Activated naive CD8-positive, alpha-beta T cell treated with anti-CD3 and anti-CD28 coated beads, Interleukin-2, amount 10 ng/mL, durations not matched to agents 7 days and 5 days (primary cell): Measurements from ENCODE around the gene TOPORS. TPM values are rescaled to one million over a fixed set of nuclear protein-coding genes. Genes with fewer than 3 reads are reported as not detected.

Experiments
- ATAC-seq: fragments of 150-1000 bp; cut with Tn5 transposase; one replicate; pipeline ENCODE4 v1.10.0; 2021; ENCODE audit warnings: low read depth, moderate library complexity
- POLR2A ChIA-PET: fragments of 350-600 bp; sonication (Branson Sonifier 250); formaldehyde crosslinking; loops from one replicate; lab custom pipeline; 2021; ENCODE audit warnings: antibody characterized with exemption; lab: Charles Lee
- DNase-seq: peaks from one replicate; pipeline ENCODE4 v3.0.0; 2021
- H3K27ac Mint-ChIP-seq: one replicate; pipeline ENCODE4 v1.8.0; 2022; ENCODE audit warnings: mild to moderate bottlenecking, mixed read lengths
- H3K27me3 Mint-ChIP-seq: one replicate; pipeline ENCODE4 v1.8.0; 2022; ENCODE audit warnings: mild to moderate bottlenecking, moderate library complexity, mixed read lengths
- H3K36me3 Mint-ChIP-seq: one replicate; pipeline ENCODE4 v1.8.0; 2021; ENCODE audit warnings: mild to moderate bottlenecking, mixed read lengths
- H3K4me1 Mint-ChIP-seq: one replicate; pipeline ENCODE4 v1.8.0; 2021; ENCODE audit warnings: mixed read lengths
- H3K4me3 Mint-ChIP-seq: one replicate; pipeline ENCODE4 v1.8.0; 2022; ENCODE audit warnings: mild to moderate bottlenecking, moderate library complexity, mixed read lengths
- H3K9me3 Mint-ChIP-seq: one replicate; pipeline ENCODE4 v1.8.0; 2021; ENCODE audit warnings: mixed read lengths
- total RNA-seq, 2 experiments: library from RNA; stranded (reverse); gene quantifications; one replicate each; pipeline ENCODE4 v1.2.3, GENCODE V29; 2021

Gene TOPORS
- total RNA-seq, 2 experiments from 2014 or later = 17.2 to 18.1 TPM

DNA sequence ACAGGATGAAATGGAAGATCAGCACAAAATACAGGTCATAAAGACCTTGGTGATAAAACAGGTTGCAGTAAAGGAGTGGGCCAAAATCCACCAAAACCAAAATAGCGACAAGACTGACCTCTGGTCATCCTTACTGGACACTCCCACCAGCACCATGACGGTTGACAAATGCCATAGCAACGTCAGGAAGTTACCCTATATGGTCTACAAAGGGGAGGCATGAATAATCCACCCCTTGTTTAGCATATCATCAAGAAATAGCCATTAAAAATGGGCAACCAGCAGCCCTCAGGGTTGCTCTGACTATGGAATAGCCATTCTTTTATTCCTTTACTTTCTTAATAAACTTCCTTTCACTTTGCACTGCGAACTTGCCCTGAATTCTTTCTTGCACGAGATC is 26.6 kb upstream of the TOPORS start:
- H3K36me3 Mint-ChIP-seq = no peaks in the 10 kb centered on the region
- H3K9me3 Mint-ChIP-seq = no peaks in the 10 kb centered on the region
- POLR2A ChIA-PET = no interaction called here
- DNase-seq = no peak
- peaks cover 18% of the 10 kb centered on the region for H3K27me3 Mint-ChIP-seq
- no peak for ATAC-seq
- H3K4me3 Mint-ChIP-seq = no peak overlapping the region
- no peak overlapping the region for H3K27ac Mint-ChIP-seq
- peaks cover 8% of the 10 kb centered on the region for H3K4me1 Mint-ChIP-seq

DNA sequence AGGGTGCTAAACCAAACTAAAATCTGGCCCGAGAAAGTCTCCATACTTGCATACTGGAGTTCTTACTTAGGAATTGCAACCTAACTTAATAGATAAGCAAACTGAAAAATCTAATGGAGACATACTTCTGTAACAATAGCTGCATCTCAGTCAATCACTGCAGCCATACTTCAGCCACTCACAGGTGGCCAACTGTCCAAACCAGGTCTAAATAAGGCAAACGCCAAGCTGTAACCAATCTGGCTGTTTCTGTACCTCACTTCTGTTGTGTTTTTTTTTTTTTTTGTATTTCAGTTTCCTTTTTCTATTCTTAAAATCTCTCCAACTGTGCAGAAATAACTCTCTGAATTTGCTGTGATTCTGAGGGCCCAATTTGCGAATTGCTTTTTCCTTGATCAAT is 24.9 kb upstream of the TOPORS start:
- H3K36me3 Mint-ChIP-seq = peaks cover 2% of the 10 kb centered on the region
- DNase-seq (no peak), ATAC-seq (no peak)
- H3K27me3 Mint-ChIP-seq = peaks cover 18% of the 10 kb centered on the region
- peaks cover 15% of the 10 kb centered on the region for H3K4me1 Mint-ChIP-seq
- H3K9me3 Mint-ChIP-seq = no peaks in the 10 kb centered on the region
- H3K27ac Mint-ChIP-seq = no peak overlapping the region
- no peak overlapping the region for H3K4me3 Mint-ChIP-seq
- POLR2A ChIA-PET = no interaction called here

DNA sequence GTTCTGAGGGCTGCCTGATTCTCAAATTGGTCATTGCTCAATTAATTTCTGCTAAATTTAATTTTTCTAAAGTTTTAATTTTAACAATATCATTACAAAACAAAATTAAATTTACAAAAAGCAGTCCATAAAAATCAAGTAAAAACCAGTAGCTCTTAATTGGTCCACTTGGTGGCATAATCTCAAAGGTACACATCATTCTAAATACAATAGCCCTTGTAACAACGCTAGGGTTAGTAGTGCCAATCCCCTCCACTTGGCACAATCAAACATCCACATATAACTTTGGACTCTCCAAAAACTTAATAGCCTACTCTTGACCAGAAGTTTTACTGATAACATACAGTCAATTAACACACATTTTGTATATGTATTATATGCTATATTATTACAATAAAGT is 22.5 kb upstream of the TOPORS start:
- H3K9me3 Mint-ChIP-seq = no peaks in the 10 kb centered on the region
- POLR2A ChIA-PET = no interaction called here
- peaks cover 20% of the 10 kb centered on the region for H3K4me1 Mint-ChIP-seq
- peaks cover 6% of the 10 kb centered on the region for H3K36me3 Mint-ChIP-seq
- no peak for ATAC-seq
- peaks cover 12% of the 10 kb centered on the region for H3K27me3 Mint-ChIP-seq
- no peak for DNase-seq
- H3K4me3 Mint-ChIP-seq = no peak overlapping the region
- no peak overlapping the region for H3K27ac Mint-ChIP-seq

DNA sequence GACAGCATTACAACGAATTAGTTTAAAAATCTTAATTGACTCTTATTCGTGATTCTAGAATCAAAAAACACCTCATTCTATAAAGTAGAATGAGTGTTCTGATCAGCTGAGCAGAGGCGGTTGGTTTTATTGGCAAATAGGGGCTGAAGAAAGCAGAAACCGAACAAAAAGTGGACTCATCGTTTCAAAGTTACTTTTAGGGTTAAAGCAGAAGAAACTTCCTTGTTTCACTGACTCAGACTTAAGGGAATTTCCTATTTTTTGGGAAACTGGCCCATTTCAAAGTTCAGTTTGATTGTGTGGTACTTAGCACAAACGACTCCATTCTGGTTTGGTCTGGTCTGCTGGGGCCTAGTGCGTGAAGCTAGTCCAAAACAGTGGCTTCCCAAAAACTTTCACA is 21.4 kb upstream of the TOPORS start:
- Mint-ChIP-seq H3K9me3 (no peaks in the 10 kb centered on the region), H3K27me3 (peaks cover 6% of the 10 kb centered on the region), H3K36me3 (peaks cover 8% of the 10 kb centered on the region), H3K27ac (peak overlapping the region; percentile 100), H3K4me3 (peak overlapping the region; percentile 99), H3K4me1 (peaks cover 18% of the 10 kb centered on the region)
- DNase-seq = no peak
- POLR2A ChIA-PET = interaction anchor here (2.5 to 2.6 kb wide), 2 partner anchors 23 to 189 kb away, joined by 13 to 39 read pairs; partner anchors contain the start of genes ACO1, SMIM27 and TOPORS
- no peak for ATAC-seq

DNA sequence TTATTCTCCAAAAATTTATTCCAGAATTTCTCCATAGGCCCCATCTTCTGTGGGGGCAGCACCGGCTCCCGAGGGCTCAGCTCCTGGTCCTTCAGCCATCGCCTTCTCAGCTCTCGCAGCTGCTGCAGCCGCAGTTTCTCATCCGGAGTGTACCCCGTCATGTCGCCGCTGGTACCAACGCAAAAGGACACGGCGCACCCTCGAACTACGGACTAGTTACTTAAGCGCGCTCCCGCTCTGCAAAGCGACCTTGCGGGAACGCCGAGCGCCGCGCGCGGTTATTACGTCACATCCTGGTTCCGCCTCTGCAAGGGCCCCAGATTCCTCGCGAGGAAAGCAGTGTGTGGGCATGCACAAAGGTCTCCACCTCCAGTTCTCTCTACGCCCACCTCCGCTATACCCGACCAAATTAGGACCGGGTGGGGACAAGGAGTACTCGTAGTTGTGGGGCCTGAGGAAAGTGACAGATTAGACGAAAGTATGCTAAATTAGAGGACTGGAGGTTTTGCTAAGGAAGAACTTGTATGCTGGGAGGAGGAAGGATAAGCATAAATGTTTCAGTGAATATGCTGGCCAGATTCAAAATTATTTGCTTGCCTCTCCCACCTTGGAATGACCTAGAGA is 20.6 kb upstream of the TOPORS start, which contains the start of gene NDUFB6:
Gene NDUFB6, minus strand, starts transcription at position 260 of the 624 bp plus-strand sequence. Its CDS starts 99 bp downstream, at position 161.
- ATAC-seq = peak; percentile 92
- DNase-seq = peak; percentile 94
- H3K4me1 Mint-ChIP-seq = peaks cover 18% of the 10 kb centered on the region
- peak within 1 kb of the TSS; percentile 99 for H3K4me3 Mint-ChIP-seq
- H3K9me3 Mint-ChIP-seq = no peaks in the 10 kb centered on the region
- H3K27me3 Mint-ChIP-seq = peaks cover 2% of the 10 kb centered on the region
- H3K36me3 Mint-ChIP-seq = peaks cover 10% of the 10 kb centered on the region
- peak within 1 kb of the TSS; percentile 100 for H3K27ac Mint-ChIP-seq
- POLR2A ChIA-PET = interaction anchor here (1.1 to 2.6 kb wide), 4 partner anchors 12 to 195 kb away, joined by 4 to 39 read pairs (median 8); partner anchors contain the start of genes ACO1, SMIM27 and TOPORS

DNA sequence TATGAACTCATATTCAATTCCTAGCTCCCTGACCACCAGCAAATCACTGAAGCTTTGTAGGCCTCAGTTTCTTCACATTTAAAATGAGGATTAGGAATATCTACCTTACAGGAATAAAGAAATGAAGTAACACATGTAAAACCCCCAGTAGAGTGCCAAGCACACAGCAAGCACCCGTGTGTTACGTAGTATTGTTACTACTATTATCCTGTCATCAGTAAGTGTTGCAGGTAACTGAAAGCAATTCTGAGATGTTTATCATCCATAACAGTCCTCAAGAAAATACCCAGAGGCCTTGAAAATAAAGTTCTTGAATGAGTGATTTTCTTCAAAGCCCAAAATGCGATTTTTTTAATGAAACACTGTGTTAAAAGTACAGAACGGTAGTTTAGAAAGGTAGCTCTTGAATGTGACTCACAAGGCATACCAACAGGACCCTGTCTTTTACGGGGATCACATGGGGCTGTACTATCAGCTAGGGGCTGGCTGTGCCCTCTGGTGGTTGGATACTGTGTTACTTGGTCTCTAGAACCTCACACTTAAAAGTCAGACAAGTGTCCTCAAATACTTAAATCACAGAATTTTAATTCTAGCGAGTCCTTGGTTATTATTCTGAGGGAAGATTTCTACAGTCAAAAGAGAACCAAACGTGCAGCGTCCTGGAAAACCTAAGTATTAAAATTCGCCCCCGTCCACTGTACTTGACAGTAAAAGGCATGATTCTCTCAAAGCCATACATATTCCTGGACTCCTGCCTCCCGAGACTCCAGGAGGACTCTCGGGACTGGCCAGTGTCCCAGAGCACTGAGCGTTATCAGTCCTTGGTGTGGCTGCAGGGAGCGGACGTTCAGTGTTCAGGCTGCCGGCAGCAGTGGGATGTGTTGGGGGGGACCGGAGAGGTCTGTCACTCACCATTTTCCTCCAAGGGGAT is 19.8 kb upstream of the TOPORS start:
- ATAC-seq (peak; percentile 84), DNase-seq (peak; percentile 45)
- Mint-ChIP-seq H3K27me3 (no peaks in the 10 kb centered on the region), H3K9me3 (no peaks in the 10 kb centered on the region), H3K4me1 (peaks cover 18% of the 10 kb centered on the region), H3K36me3 (peaks cover 16% of the 10 kb centered on the region), H3K27ac (peak overlapping the region; percentile 100), H3K4me3 (peak overlapping the region; percentile 99)
- POLR2A ChIA-PET = interaction anchor here (0.6 to 2.6 kb wide), 7 partner anchors 9 to 194 kb away, joined by 3 to 39 read pairs (median 4); partner anchors contain the start of genes ACO1, RIGI, SMIM27 and TOPORS

DNA sequence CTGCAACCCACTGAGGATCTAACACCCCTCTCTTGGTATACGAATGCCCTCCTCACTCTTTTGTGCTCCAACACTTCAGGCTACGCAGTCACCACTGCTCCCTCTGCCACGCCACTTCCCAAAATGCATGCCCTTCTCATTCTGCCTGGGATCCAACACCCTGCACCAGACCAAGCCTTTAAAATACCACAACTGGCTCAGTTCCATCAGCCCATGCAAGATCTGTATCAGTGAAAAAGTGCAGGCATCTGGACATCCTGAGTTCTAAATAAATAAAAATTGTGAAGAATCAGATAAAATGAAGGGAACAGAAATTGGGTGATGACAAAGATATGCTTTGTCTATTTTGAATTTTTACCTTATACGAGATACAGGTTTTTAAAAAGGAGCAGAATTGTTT is 17.9 kb upstream of the TOPORS start:
- POLR2A ChIA-PET = no interaction called here
- H3K4me3 Mint-ChIP-seq = no peak overlapping the region
- H3K27me3 Mint-ChIP-seq = no peaks in the 10 kb centered on the region
- ATAC-seq (no peak), DNase-seq (no peak)
- no peaks in the 10 kb centered on the region for H3K9me3 Mint-ChIP-seq
- peak overlapping the region; percentile 11 for H3K27ac Mint-ChIP-seq
- peaks cover 24% of the 10 kb centered on the region for H3K4me1 Mint-ChIP-seq
- peaks cover 22% of the 10 kb centered on the region for H3K36me3 Mint-ChIP-seq

DNA sequence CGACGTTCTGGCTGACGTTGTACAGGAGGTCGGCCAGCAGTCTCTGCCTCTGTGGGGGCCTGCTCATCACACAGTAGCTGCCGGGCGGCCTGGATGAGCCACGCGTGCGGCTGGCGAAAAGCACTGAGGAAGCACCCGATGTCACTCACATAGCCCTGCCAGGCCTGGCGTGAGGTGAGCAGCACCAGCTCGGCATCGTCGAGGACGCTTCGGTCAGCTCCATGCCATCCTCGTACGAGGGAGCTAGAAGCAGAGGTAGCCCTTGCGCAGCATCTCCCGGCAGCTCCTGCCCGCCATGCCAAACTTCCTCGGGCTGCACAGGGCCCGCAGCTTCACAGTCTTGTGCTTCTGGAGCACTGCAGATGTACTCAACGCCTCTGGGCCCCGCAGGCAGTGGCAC is 14.4 kb upstream of the TOPORS start:
- DNase-seq (no peak), ATAC-seq (no peak)
- POLR2A ChIA-PET = interaction anchor here (0.6 to 2.0 kb wide), 2 partner anchors 15 to 419 kb away, joined by 5 to 9 read pairs; partner anchors contain the start of genes SMIM27 and TOPORS
- Mint-ChIP-seq H3K36me3 (peaks cover 24% of the 10 kb centered on the region), H3K27ac (no peak overlapping the region), H3K4me1 (peaks cover 17% of the 10 kb centered on the region), H3K9me3 (no peaks in the 10 kb centered on the region), H3K4me3 (no peak overlapping the region), H3K27me3 (no peaks in the 10 kb centered on the region)

DNA sequence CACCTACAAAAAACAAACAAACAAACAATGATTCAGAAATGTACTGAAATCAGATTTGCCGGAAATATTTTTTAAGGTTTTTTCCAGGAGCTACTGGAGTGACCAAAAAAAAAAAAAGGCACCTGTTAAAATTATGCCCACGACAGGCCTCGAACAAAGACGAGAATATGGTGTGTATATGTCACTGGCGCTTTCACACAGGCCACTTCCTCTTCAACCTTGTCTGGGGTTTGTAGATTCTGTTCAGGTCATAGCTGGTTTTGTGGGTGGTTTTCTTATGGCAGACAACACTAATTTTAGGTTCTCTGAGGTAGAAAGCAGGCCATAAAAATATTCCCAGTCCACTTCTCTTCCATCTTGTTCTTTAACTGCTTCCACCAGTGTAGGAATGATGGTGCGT is 13.6 kb upstream of the TOPORS start:
- Mint-ChIP-seq H3K4me1 (peaks cover 19% of the 10 kb centered on the region), H3K36me3 (peaks cover 27% of the 10 kb centered on the region), H3K27me3 (no peaks in the 10 kb centered on the region), H3K27ac (peak overlapping the region; percentile 57), H3K4me3 (peak overlapping the region; percentile 29), H3K9me3 (no peaks in the 10 kb centered on the region)
- POLR2A ChIA-PET = interaction anchor here (0.7 to 2.0 kb wide), 2 partner anchors 10 to 15 kb away, joined by 3 to 9 read pairs; partner anchors contain the start of genes SMIM27 and TOPORS
- DNase-seq = no peak
- ATAC-seq = peak; percentile 63

DNA sequence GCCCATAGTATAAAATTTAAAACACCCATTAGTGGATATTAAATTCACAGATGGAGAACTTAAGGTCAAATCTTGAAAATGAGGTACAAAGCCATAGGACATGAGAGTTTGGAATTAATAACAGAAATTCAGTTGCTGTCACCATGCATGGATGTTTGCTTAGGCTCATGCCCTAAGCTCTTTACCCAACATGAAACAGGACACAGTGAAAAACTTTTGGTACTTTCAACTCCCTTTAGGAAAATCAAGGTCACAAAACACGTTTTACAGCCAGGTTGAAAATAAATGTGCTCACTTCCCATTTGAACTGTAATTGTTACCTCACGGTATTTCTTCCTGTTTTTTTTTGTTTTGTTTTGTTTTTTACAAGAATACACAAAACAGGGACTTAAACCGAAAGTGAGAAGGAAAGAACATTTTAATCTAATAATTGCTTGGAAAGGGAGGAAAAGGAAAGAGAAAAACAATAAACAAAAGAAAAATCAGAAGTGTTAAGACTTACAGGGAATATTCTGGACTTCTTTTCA is 6.1 kb upstream of the TOPORS start:
- DNase-seq = no peak
- POLR2A ChIA-PET = no interaction called here
- Mint-ChIP-seq H3K27ac (no peak overlapping the region), H3K36me3 (peaks cover 20% of the 10 kb centered on the region), H3K4me1 (peaks cover 17% of the 10 kb centered on the region), H3K4me3 (no peak overlapping the region), H3K9me3 (no peaks in the 10 kb centered on the region), H3K27me3 (no peaks in the 10 kb centered on the region)
- ATAC-seq = no peak

DNA sequence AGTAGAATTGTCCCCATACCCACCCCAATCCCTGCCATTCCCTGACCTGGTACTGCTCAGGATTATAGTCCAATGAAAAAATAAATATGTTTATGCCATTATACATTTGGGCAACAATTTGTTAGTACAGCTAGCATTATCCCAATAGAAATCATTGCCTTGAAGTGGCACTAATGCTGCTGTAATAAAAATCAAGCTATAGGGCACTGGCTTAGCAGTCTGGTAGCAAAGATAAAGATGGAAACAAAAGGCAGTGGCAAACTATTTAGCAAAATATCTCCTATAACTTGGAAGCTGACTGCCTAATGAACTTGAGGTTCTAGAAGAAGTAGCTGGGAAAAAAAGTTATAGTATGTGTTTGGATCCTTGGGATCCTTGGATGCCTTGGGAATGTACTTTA is 2.2 kb upstream of the TOPORS start:
- no peak overlapping the region for H3K4me3 Mint-ChIP-seq
- ATAC-seq (no peak), DNase-seq (no peak)
- H3K4me1 Mint-ChIP-seq = peaks cover 21% of the 10 kb centered on the region
- no peak overlapping the region for H3K27ac Mint-ChIP-seq
- H3K9me3 Mint-ChIP-seq = no peaks in the 10 kb centered on the region
- H3K36me3 Mint-ChIP-seq = peaks cover 18% of the 10 kb centered on the region
- H3K27me3 Mint-ChIP-seq = no peaks in the 10 kb centered on the region
- POLR2A ChIA-PET = no interaction called here

DNA sequence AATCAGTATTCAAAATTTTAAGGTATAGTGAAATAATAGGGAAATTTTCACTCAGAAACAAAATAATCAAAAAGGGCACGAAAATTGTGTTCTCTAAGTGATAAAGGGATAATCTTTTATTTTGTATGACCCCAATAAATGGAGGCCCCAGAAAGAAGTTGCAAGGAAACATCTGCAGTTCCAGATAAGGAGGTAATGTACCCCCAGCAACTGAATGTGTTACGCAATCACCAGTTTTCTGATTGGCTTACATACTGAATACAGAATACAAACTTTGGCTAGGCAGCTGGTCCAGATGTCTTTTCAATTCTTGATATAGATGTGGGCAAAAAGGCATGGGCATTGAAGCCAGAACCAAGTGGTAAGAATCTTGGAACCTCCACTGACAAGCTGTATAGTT is 1.7 kb upstream of the TOPORS start:
- Mint-ChIP-seq H3K27me3 (no peaks in the 10 kb centered on the region), H3K4me1 (peaks cover 21% of the 10 kb centered on the region), H3K27ac (no peak overlapping the region), H3K36me3 (peaks cover 15% of the 10 kb centered on the region), H3K4me3 (no peak overlapping the region), H3K9me3 (no peaks in the 10 kb centered on the region)
- DNase-seq = no peak
- POLR2A ChIA-PET = no interaction called here
- ATAC-seq = no peak
